Measurements from ENCODE around the gene RERE.
"Not testable (repeated sequence)": the region's sequence is repeated elsewhere in the genome, so short reads cannot be mapped to it uniquely, and the experiment has no call there.

The RERE gene

GRCh38 chr1:8536515-8536914 is 280.9 kb downstream of the RERE start:
- no peak for DNase-seq

GRCh38 chr1:8533907-8534306 is 283.5 kb downstream of the RERE start:
- DNase-seq: no peak

GRCh38 chr1:8533124-8533523 is 284.3 kb downstream of the RERE start:
- no peak for DNase-seq

- DNase-seq: no peak
Measured at GRCh38 chr1:8529901-8530300, 287.5 kb downstream of the RERE start.

- no peak for DNase-seq
Measured at GRCh38 chr1:8527941-8528340, 289.5 kb downstream of the RERE start.

- DNase-seq: peak; percentile 76
Measured at GRCh38 chr1:8525558-8526275, 291.7 kb downstream of the RERE start.

GRCh38 chr1:8525216-8525557 is 292.3 kb downstream of the RERE start:
- DNase-seq: no peak

- no peak for DNase-seq
Measured at GRCh38 chr1:8524627-8525157, 292.7 kb downstream of the RERE start.

GRCh38 chr1:8523666-8524206 is 293.7 kb downstream of the RERE start:
- no peak for DNase-seq

- DNase-seq: no peak
Measured at GRCh38 chr1:8520483-8520966, 296.9 kb downstream of the RERE start.

GRCh38 chr1:8519167-8519566 is 298.3 kb downstream of the RERE start:
- DNase-seq: no peak

GRCh38 chr1:8518490-8518801 is 299.0 kb downstream of the RERE start:
- no peak for DNase-seq

- DNase-seq: no peak
Measured at GRCh38 chr1:8517661-8518489, 299.6 kb downstream of the RERE start.

- no peak for DNase-seq
Measured at GRCh38 chr1:8516793-8517556, 300.5 kb downstream of the RERE start.

GRCh38 chr1:8516278-8516777 is 301.1 kb downstream of the RERE start:
- no peak for DNase-seq

- DNase-seq: no peak
Measured at GRCh38 chr1:8512504-8512903, 304.9 kb downstream of the RERE start.

GRCh38 chr1:8510041-8510823 is 307.2 kb downstream of the RERE start:
- no peak for DNase-seq

- no peak for DNase-seq
Measured at GRCh38 chr1:8509579-8509978, 307.9 kb downstream of the RERE start.

- DNase-seq: no peak
Measured at GRCh38 chr1:8506995-8507615, 310.3 kb downstream of the RERE start.

GRCh38 chr1:8506456-8506855 is 311.0 kb downstream of the RERE start:
- no peak for DNase-seq

GRCh38 chr1:8503842-8504241 is 313.6 kb downstream of the RERE start:
- DNase-seq: no peak

- not testable (repeated sequence) for DNase-seq
Measured at GRCh38 chr1:8502949-8503348, 314.5 kb downstream of the RERE start.

Data from NCI-H1694 (cell line).